OCI-M1 (cell line): Measurements from ENCODE around the gene ANKRD62.

Experiments
- DNase-seq: peaks from one replicate; lab custom pipeline; 2025; lab: John Stamatoyannopoulos, UW

ANKRD62 gene

GRCh38 chr18:12093520-12094257 is at the start of gene ANKRD62:
Gene ANKRD62 (plus strand): TSS chr18:12093843. CDS start chr18:12094018, 175 bp downstream.
- DNase-seq: no peak

- DNase-seq: no peak
Measured at GRCh38 chr18:12044591-12044990, 49.1 kb upstream of the ANKRD62 start.

GRCh38 chr18:12046046-12046750 is 47.4 kb upstream of the ANKRD62 start:
- no peak for DNase-seq

- DNase-seq: no peak
Measured at GRCh38 chr18:12046751-12047335, 46.8 kb upstream of the ANKRD62 start.

- DNase-seq: no peak
Measured at GRCh38 chr18:12048010-12048826, 45.4 kb upstream of the ANKRD62 start.

- DNase-seq: no peak
Measured at GRCh38 chr18:12048827-12049175, 44.8 kb upstream of the ANKRD62 start.

- DNase-seq: peak; percentile 17
Measured at GRCh38 chr18:12049978-12050811, 43.4 kb upstream of the ANKRD62 start.

GRCh38 chr18:12052866-12053265 is 40.8 kb upstream of the ANKRD62 start:
- DNase-seq: no peak

- DNase-seq: peak; percentile 37
Measured at GRCh38 chr18:12053289-12053688, 40.4 kb upstream of the ANKRD62 start.

GRCh38 chr18:12056034-12056883 is 37.4 kb upstream of the ANKRD62 start:
- DNase-seq: no peak

- no peak for DNase-seq
Measured at GRCh38 chr18:12056884-12057402, 36.7 kb upstream of the ANKRD62 start.

- no peak for DNase-seq
Measured at GRCh38 chr18:12057419-12058039, 36.1 kb upstream of the ANKRD62 start.

- DNase-seq: no peak
Measured at GRCh38 chr18:12059334-12060181, 34.1 kb upstream of the ANKRD62 start.

- DNase-seq: no peak
Measured at GRCh38 chr18:12060182-12060870, 33.3 kb upstream of the ANKRD62 start.

- no peak for DNase-seq
Measured at GRCh38 chr18:12061685-12062084, 32.0 kb upstream of the ANKRD62 start.

- DNase-seq: no peak
Measured at GRCh38 chr18:12062974-12063373, 30.7 kb upstream of the ANKRD62 start.

GRCh38 chr18:12064086-12064763 is 29.4 kb upstream of the ANKRD62 start:
- DNase-seq: no peak

- no peak for DNase-seq
Measured at GRCh38 chr18:12065397-12065796, 28.2 kb upstream of the ANKRD62 start.
